Progenitor cell of endocrine pancreas (in vitro differentiated cells): ENCODE results near the gene RIN2. TPM values are rescaled to one million over a fixed set of nuclear protein-coding genes. Genes with fewer than 3 reads are reported as not detected.
A peak's percentile ranks its signal among the peaks of the same experiment; 100 is the strongest.

Source experiments
- DNase-seq: peaks from one replicate; pipeline ENCODE4 v3.0.0; 2021; ENCODE audit warnings: low spot score; ENCODE audit not compliant: unreplicated experiment
- H3K27ac Mint-ChIP-seq: 2 replicates; pipeline ENCODE4 v1.8.0; 2021; ENCODE audit warnings: mild to moderate bottlenecking, moderate library complexity, mixed read lengths
- H3K27me3 Mint-ChIP-seq: 2 replicates; pipeline ENCODE4 v1.8.0; 2021; ENCODE audit warnings: mixed read lengths
- H3K36me3 Mint-ChIP-seq: 2 replicates; pipeline ENCODE4 v1.8.0; 2022; ENCODE audit warnings: mixed read lengths; ENCODE audit not compliant: insufficient read depth
- H3K4me1 Mint-ChIP-seq: 2 replicates; pipeline ENCODE4 v1.8.0; 2021; ENCODE audit warnings: low read depth, mixed read lengths
- H3K4me3 Mint-ChIP-seq: 2 replicates; pipeline ENCODE4 v1.8.0; 2021; ENCODE audit warnings: low read depth, mild to moderate bottlenecking, moderate library complexity, mixed read lengths
- H3K9me3 Mint-ChIP-seq: 2 replicates; pipeline ENCODE4 v1.8.0; 2021; ENCODE audit warnings: low read depth, mixed read lengths
- total RNA-seq: library from RNA; stranded (reverse); gene quantifications from 2 replicates; pipeline ENCODE4 v1.2.1, GENCODE V29; 2021
- TF ChIP-seq, protein P1 (sequence below): fragments of 200-600 bp; sonication (generic); IDR thresholded peaks from one replicate; pipeline ENCODE4 v1.5.0; 2021; ENCODE audit warnings: antibody characterized with exemption, mild to moderate bottlenecking; ENCODE audit not compliant: unreplicated experiment

Gene RIN2
- total RNA-seq, 1 donor from 2014 or later, result 36.1 TPM

DNA sequence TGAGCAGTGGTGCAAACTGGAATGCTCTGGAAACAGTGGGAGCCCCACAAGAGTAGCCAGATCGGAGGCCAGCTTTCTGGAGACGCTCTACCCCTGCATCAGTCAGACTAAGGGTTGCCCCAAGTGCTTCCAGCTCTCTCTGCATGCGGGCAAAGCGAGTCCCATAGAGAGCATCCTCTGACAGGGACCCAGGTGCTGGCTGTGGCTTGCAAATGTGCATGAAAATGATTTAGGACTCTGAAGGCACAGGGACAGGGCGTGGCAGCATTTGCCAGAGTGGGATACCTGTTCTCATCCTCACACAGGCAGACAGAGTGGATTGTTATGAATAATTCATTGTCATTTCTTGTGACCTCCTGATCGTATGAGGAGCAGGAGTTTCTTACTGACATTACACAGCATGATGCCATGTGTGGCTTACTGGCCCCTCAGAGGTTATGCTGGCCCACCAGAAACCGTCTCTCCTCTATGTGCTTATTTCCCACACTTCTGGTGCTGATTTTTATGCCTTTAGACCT lies 10.3 kb downstream of the RIN2 start:
- no peaks in the 10 kb centered on the region for H3K9me3 Mint-ChIP-seq
- H3K36me3 Mint-ChIP-seq, result peaks cover 2% of the 10 kb centered on the region
- H3K4me1 Mint-ChIP-seq, result peaks cover 30% of the 10 kb centered on the region
- H3K4me3 Mint-ChIP-seq, result no peak overlapping the region
- no peaks in the 10 kb centered on the region for H3K27me3 Mint-ChIP-seq
- TF ChIP-seq, protein P1, sequence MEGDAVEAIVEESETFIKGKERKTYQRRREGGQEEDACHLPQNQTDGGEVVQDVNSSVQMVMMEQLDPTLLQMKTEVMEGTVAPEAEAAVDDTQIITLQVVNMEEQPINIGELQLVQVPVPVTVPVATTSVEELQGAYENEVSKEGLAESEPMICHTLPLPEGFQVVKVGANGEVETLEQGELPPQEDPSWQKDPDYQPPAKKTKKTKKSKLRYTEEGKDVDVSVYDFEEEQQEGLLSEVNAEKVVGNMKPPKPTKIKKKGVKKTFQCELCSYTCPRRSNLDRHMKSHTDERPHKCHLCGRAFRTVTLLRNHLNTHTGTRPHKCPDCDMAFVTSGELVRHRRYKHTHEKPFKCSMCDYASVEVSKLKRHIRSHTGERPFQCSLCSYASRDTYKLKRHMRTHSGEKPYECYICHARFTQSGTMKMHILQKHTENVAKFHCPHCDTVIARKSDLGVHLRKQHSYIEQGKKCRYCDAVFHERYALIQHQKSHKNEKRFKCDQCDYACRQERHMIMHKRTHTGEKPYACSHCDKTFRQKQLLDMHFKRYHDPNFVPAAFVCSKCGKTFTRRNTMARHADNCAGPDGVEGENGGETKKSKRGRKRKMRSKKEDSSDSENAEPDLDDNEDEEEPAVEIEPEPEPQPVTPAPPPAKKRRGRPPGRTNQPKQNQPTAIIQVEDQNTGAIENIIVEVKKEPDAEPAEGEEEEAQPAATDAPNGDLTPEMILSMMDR, result no peak
- no peak overlapping the region for H3K27ac Mint-ChIP-seq
- no peak for DNase-seq

DNA sequence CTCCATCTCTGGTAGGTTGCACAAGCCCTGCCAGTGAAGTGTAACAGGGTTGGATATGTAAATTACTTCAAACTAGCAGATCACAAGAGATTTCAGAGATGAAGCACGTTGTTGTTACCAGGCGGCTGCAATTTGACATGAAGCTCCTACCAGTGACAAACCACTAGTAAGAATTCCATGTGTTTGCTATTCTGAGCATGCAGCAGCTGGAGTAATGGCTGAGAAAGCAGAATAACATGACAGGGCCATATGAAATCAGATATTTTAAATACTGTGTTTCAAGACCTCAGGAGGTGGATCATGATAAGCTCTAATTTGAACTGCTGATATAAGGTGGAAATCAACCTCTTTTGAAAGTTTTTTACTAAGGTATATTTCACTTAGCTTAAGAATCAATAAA lies 11.4 kb downstream of the RIN2 start:
- no peaks in the 10 kb centered on the region for H3K9me3 Mint-ChIP-seq
- no peak for DNase-seq
- H3K4me1 Mint-ChIP-seq, result peaks cover 29% of the 10 kb centered on the region
- H3K27me3 Mint-ChIP-seq, result no peaks in the 10 kb centered on the region
- H3K4me3 Mint-ChIP-seq, result no peak overlapping the region
- TF ChIP-seq, protein P1, result no peak
- H3K27ac Mint-ChIP-seq, result no peak overlapping the region
- H3K36me3 Mint-ChIP-seq, result peaks cover 2% of the 10 kb centered on the region

DNA sequence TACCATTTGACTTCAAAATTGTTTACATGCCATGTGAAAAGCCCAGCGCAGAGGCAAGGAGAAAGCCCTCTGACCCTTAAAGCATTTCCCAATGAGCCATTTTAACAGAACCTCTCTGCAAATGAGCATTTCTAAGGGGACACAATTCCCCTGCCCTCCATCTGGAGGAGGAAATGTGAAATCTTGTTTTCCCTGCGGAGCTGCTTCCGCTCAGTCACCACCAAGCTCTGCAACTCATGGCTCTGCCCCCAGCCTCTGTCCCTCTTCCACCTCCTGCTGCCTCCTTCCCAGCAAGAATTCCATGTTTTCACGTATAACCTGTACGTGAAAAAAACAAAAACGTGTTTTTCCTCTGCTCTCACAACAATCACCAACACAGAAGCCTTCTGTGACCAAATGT lies 12.3 kb downstream of the RIN2 start:
- Mint-ChIP-seq H3K27ac (no peak overlapping the region), H3K9me3 (no peaks in the 10 kb centered on the region), H3K36me3 (peaks cover 2% of the 10 kb centered on the region), H3K4me1 (peaks cover 29% of the 10 kb centered on the region), H3K27me3 (no peaks in the 10 kb centered on the region), H3K4me3 (no peak overlapping the region)
- TF ChIP-seq, protein P1, result no peak
- no peak for DNase-seq

DNA sequence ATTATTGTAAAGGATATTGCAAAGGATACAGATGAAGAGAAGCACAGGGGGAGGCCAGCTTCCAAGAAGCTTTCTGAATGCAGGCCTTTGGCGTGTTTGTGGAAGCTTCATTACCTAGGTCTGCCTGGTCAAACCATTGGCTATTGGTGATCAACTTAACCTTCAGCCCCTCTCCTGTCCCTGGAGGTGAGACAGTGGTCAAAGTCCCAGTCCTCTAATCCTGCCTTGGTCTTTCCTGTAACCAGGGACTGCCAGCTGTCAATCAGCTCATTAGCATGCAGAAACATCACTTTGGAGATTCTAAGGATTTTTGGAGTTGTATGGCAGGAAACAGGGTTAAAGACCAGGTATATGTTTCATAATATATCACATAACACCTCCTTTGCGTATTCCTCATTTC lies 13.0 kb downstream of the RIN2 start:
- TF ChIP-seq, protein P1, result no peak
- H3K9me3 Mint-ChIP-seq, result no peaks in the 10 kb centered on the region
- H3K4me3 Mint-ChIP-seq, result no peak overlapping the region
- no peak for DNase-seq
- H3K4me1 Mint-ChIP-seq, result peaks cover 28% of the 10 kb centered on the region
- peaks cover 2% of the 10 kb centered on the region for H3K36me3 Mint-ChIP-seq
- H3K27me3 Mint-ChIP-seq, result no peaks in the 10 kb centered on the region
- H3K27ac Mint-ChIP-seq, result no peak overlapping the region

DNA sequence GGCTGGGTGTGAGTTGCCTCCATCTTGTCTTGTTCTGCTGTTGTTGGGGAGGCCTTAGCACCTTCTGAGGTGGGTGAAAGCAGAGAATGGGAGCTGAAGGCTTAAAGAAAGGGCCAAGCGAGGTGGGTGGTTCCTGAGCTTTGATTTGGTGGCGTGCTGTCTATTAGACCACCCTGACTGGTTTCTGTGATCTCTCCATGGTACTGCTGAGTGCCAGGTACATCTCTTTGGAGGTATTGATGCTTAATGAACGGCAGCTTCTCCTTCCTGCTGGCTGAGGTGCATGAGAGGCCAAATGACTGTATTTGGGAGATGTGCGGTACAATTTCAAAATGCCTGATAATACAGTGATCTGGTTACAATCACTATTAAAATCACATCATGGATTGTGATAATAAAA lies 15.4 kb downstream of the RIN2 start:
- Mint-ChIP-seq H3K9me3 (no peaks in the 10 kb centered on the region), H3K4me1 (peaks cover 13% of the 10 kb centered on the region), H3K36me3 (no peaks in the 10 kb centered on the region), H3K27ac (peak overlapping the region; percentile 36), H3K27me3 (no peaks in the 10 kb centered on the region), H3K4me3 (no peak overlapping the region)
- DNase-seq, result no peak
- TF ChIP-seq, protein P1, result no peak
